ENCODE data around the gene LIMCH1.

GRCh38 chr4:41542526-41543275 lies 4.7 kb downstream of the LIMCH1 start:
- TF ChIP-seq GATA2 (IDR thresholded peaks at IDR 0.05; ENCODE audit: low read depth, low read length) (no peak), GATA3 (IDR thresholded peaks at IDR 0.05; ENCODE audit: low read depth, low read length) (no peak)

Measured in SH-SY5Y (cell line).